Liver (tissue), 9 donors: ENCODE data around the gene TATDN2. TPM values are rescaled to one million over a fixed set of nuclear protein-coding genes. Genes with fewer than 3 reads are reported as not detected.

Experiments
- DNase-seq: peaks from one replicate; pipeline ENCODE4 v3.0.0-alpha.2; 2017; ENCODE audit warnings: low spot score
- H3K27ac ChIP-seq, 2 donors: one replicate each; pipeline ENCODE4 v1.7.0; 2013; ENCODE audit warnings: inconsistent platforms in 2 of 2, low read length in 2 of 2, control low read depth in 1 of 2, low read depth in 1 of 2, mild to moderate bottlenecking in 1 of 2
- H3K27me3 ChIP-seq, 4 donors: one replicate each; pipeline versions ENCODE4 v1.6.1 to v1.7.0; 2013; ENCODE audit warnings: low read length in 3 of 4, inconsistent platforms in 1 of 4, mild to moderate bottlenecking in 1 of 4, moderate library complexity in 1 of 4; ENCODE audit not compliant: control insufficient read depth in 4 of 4, insufficient read depth in 4 of 4
- H3K36me3 ChIP-seq, 4 donors: one replicate each; pipeline versions ENCODE4 v1.6.1 to v1.7.0; 2013; ENCODE audit warnings: low read length in 3 of 4, mild to moderate bottlenecking in 3 of 4, low read depth in 1 of 4, moderate library complexity in 1 of 4; ENCODE audit not compliant: control insufficient read depth in 4 of 4, insufficient read depth in 3 of 4
- H3K4me1 ChIP-seq, 4 donors: one replicate each; pipeline versions ENCODE4 v1.6.1 to v1.7.0; 2013; ENCODE audit warnings: low read length in 3 of 4, mild to moderate bottlenecking in 3 of 4, moderate library complexity in 1 of 4; ENCODE audit not compliant: control insufficient read depth in 4 of 4, insufficient read depth in 4 of 4
- H3K4me3 ChIP-seq, 3 donors: one replicate each; pipeline versions ENCODE4 v1.6.1 to v1.7.0; 2013; ENCODE audit warnings: low read length in 3 of 3, control low read depth in 1 of 3, low read depth in 1 of 3, mild to moderate bottlenecking in 1 of 3
- H3K9ac ChIP-seq, 2 donors: one replicate each; pipeline ENCODE4 v1.7.0; 2013; ENCODE audit warnings: low read length in 2 of 2, mild to moderate bottlenecking in 2 of 2, moderate library complexity in 2 of 2, control low read depth in 1 of 2, low read depth in 1 of 2
- H3K9me3 ChIP-seq, 4 donors: one replicate each; pipeline versions ENCODE4 v1.6.1 to v1.7.0; 2013; ENCODE audit warnings: low read length in 3 of 4; ENCODE audit not compliant: control insufficient read depth in 4 of 4
- ATF3 ChIP-seq: IDR thresholded peaks from 2 replicates; pipeline ENCODE4 v1.6.1; 2016; ENCODE audit warnings: antibody characterized with exemption
- EGR1 ChIP-seq, 2 donors: IDR thresholded peaks; 2 replicates each; pipeline ENCODE4 v1.6.1; 2016 to 2018; ENCODE audit warnings: antibody characterized with exemption in 2 of 2, low read depth in 2 of 2
- FOXA1 ChIP-seq: IDR thresholded peaks from 2 replicates; pipeline ENCODE4 v1.6.1; 2016; ENCODE audit warnings: antibody characterized with exemption
- FOXA2 ChIP-seq: IDR thresholded peaks from 2 replicates; pipeline ENCODE4 v1.6.1; 2016; ENCODE audit warnings: antibody characterized with exemption
- GABPA ChIP-seq, 2 donors: IDR thresholded peaks in 1 of 2; conservative IDR thresholded peaks in 1 of 2; 2 replicates each; pipeline ENCODE4 v1.6.1; 2016; ENCODE audit warnings: antibody characterized with exemption in 2 of 2, mild to moderate bottlenecking in 1 of 2, moderate library complexity in 1 of 2
- HNF4A ChIP-seq, 2 donors: conservative IDR thresholded peaks; 2 replicates each; pipeline ENCODE4 v1.6.1; 2016; ENCODE audit warnings: antibody characterized with exemption in 2 of 2, mild to moderate bottlenecking in 2 of 2
- HNF4G ChIP-seq: IDR thresholded peaks from 2 replicates; pipeline ENCODE4 v1.6.1; 2016; ENCODE audit warnings: antibody characterized with exemption
- JUND ChIP-seq, 2 donors: IDR thresholded peaks; 2 replicates each; pipeline ENCODE4 v1.6.1; 2016; ENCODE audit warnings: antibody characterized with exemption in 2 of 2
- MAX ChIP-seq: IDR thresholded peaks from 2 replicates; pipeline ENCODE4 v1.6.1; 2016; ENCODE audit warnings: antibody characterized with exemption
- NR2F2 ChIP-seq: IDR thresholded peaks from 2 replicates; pipeline ENCODE4 v1.6.1; 2016; ENCODE audit warnings: antibody characterized with exemption
- RAD21 ChIP-seq, 2 donors: IDR thresholded peaks; 2 replicates each; pipeline ENCODE4 v1.6.1; 2016; ENCODE audit warnings: antibody characterized with exemption in 2 of 2, mild to moderate bottlenecking in 2 of 2
- REST ChIP-seq: IDR thresholded peaks from 2 replicates; pipeline ENCODE4 v1.6.1; 2016; ENCODE audit warnings: antibody characterized with exemption, mild to moderate bottlenecking
- SP1 ChIP-seq: IDR thresholded peaks from 2 replicates; pipeline ENCODE4 v1.6.1; 2018; ENCODE audit warnings: antibody characterized with exemption, mild to moderate bottlenecking
- TAF1 ChIP-seq: conservative IDR thresholded peaks from 2 replicates; pipeline ENCODE4 v1.6.1; 2016; ENCODE audit warnings: antibody characterized with exemption, mild to moderate bottlenecking
- YY1 ChIP-seq: IDR thresholded peaks from 2 replicates; pipeline ENCODE4 v1.6.1; 2016; ENCODE audit warnings: antibody characterized with exemption, mild to moderate bottlenecking
- ZBTB33 ChIP-seq: IDR thresholded peaks from 2 replicates; pipeline ENCODE4 v1.6.1; 2016; ENCODE audit warnings: antibody characterized with exemption
- WGBS: extraction: QIAGEN DNeasy Blood & Tissue Kit; methylation state at CpG from one replicate; pipeline ENCODE4 v1.1.7; 2013; 5-methylcytosine and 5-hydroxymethylcytosine counted together
- polyA plus RNA-seq, 2 donors: library from polyadenylated mRNA; stranded (reverse) in 1 of 2; unstranded in 1 of 2; fragments of 200-250 nt in 1 of 2; fragments of >200 nt in 1 of 2; fragmentation: Nextera tagmentation in 1 of 2; extraction: Ambion mirVana in 1 of 2; gene quantifications; one replicate each; pipeline versions ENCODE4 v1.2.1 to v1.2.3, GENCODE V29; 2013 to 2015
- total RNA-seq, 2 donors: library from RNA; depleted of rRNA; stranded (reverse); fragments of >200 nt; gene quantifications; one replicate each; pipeline ENCODE4 v1.2.3, GENCODE V29; 2014
- TF ChIP-seq, protein P1 (sequence below): fragments of 150-350 bp; IDR thresholded peaks from 2 replicates; pipeline ENCODE4 v1.5.1; 2017; ENCODE audit warnings: improper control_type of control experiment, low read depth, low read length; ENCODE audit not compliant: missing input control
- donor health status: healthy.
- donor health status: healthy.
- donor health status: healthy.
- donor health status: healthy.
- donor health status: healthy.

TATDN2 gene
- total and polyA plus RNA-seq, 4 donors = 3.7 to 14.2 (median 9.0) TPM

DNA sequence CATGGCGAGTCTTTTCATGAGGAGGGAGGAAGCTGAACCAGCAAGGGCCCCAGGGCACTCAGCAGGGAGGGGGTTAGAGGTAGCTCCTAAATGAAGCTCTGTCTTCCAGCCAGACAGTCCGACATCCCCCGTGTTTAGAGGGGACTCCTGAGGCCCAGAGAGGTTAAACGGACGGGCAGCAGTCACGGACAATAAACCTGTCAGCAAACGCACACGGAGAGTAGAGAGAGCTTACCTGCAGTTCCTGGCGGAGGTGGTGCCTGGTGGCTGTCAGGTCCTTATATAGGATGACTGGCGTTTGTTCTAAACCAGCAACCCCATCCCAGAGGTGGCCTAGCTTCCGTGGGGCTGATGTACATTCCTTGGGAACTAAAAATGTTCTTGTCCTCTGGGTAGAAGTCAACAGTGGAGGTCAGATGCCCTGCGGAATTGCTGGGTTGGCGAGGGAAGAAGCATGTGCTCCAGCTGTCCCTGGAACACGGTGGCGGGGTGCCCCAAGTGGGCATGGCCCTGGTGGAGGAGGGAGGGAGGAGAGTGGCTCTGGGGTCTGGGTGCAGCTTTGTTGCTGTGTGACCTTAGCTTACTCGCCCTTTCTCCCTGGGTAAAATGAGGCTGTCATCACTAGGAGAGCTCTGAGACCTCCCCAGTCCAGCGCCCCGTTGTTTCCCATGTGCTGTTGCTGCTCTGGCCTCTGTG, 42.4 kb downstream of the TATDN2 start:
- Histone ChIP-seq H3K27me3 (no peaks in the 10 kb centered on the region), H3K9me3 (no peaks in the 10 kb centered on the region), H3K4me1 (no peaks in the 10 kb centered on the region), H3K27ac (no peak overlapping the region), H3K4me3 (no peak overlapping the region), H3K9ac (no peak overlapping the region), H3K36me3 (peaks cover 0 to 5% (median 2%) of the 10 kb centered on the region in 4 donors)
- WGBS = 93% methylated on average over 18 of the region's 18 CpGs
- no peak for DNase-seq
- TF ChIP-seq TAF1 (no peak), EGR1 (IDR thresholded peaks at IDR 0.05; ENCODE audit: low read depth in 2 of 2) (no peak), FOXA1 (no peak), NR2F2 (no peak), MAX (no peak), HNF4A (conservative IDR thresholded peaks at IDR 0.05) (no peak), ATF3 (no peak), FOXA2 (no peak), RAD21 (IDR thresholded peaks at IDR 0.05) (no peak), GABPA (IDR thresholded peaks at IDR 0.05 in 1 of 2, conservative IDR thresholded peaks at IDR 0.05 in 1 of 2) (no peak), HNF4G (no peak), ZBTB33 (no peak), SP1 (no peak)
- TF ChIP-seq, protein P1, sequence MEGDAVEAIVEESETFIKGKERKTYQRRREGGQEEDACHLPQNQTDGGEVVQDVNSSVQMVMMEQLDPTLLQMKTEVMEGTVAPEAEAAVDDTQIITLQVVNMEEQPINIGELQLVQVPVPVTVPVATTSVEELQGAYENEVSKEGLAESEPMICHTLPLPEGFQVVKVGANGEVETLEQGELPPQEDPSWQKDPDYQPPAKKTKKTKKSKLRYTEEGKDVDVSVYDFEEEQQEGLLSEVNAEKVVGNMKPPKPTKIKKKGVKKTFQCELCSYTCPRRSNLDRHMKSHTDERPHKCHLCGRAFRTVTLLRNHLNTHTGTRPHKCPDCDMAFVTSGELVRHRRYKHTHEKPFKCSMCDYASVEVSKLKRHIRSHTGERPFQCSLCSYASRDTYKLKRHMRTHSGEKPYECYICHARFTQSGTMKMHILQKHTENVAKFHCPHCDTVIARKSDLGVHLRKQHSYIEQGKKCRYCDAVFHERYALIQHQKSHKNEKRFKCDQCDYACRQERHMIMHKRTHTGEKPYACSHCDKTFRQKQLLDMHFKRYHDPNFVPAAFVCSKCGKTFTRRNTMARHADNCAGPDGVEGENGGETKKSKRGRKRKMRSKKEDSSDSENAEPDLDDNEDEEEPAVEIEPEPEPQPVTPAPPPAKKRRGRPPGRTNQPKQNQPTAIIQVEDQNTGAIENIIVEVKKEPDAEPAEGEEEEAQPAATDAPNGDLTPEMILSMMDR = no peak

GRCh38 chr3:10291641-10292040, 43.4 kb downstream of the TATDN2 start:
- no peak overlapping the region for H3K9ac ChIP-seq
- 94% methylated on average over 6 of the region's 6 CpGs for WGBS
- DNase-seq = no peak
- no peaks in the 10 kb centered on the region for H3K9me3 ChIP-seq
- H3K4me1 ChIP-seq = peaks cover 0 to 4% (median under 1%) of the 10 kb centered on the region in 4 donors
- H3K4me3 ChIP-seq = no peak overlapping the region
- peaks cover 0 to 5% (median 0%) of the 10 kb centered on the region in 4 donors for H3K36me3 ChIP-seq
- H3K27me3 ChIP-seq = no peaks in the 10 kb centered on the region
- H3K27ac ChIP-seq = no peak overlapping the region
- TF ChIP-seq HNF4G (no peak), REST (no peak), FOXA1 (no peak), TAF1 (no peak), ZBTB33 (no peak), GABPA (IDR thresholded peaks at IDR 0.05 in 1 of 2, conservative IDR thresholded peaks at IDR 0.05 in 1 of 2) (no peak), SP1 (no peak), YY1 (no peak), JUND (IDR thresholded peaks at IDR 0.05) (no peak), RAD21 (IDR thresholded peaks at IDR 0.05) (no peak), NR2F2 (no peak), HNF4A (conservative IDR thresholded peaks at IDR 0.05) (no peak), ATF3 (no peak), MAX (no peak)
- TF ChIP-seq, protein P1 = no peak
